HG03045 (cell line): ENCODE measurements around the gene NLRP13.
"Not testable (repeated sequence)": the region's sequence is repeated elsewhere in the genome, so short reads cannot be mapped to it uniquely, and the experiment has no call there.

Experiments
- ATAC-seq: cut with Tn5 transposase; IDR thresholded peaks from one replicate; pipeline ENCODE4 v1.9.1; 2021; ENCODE audit warnings: mild to moderate bottlenecking, moderate library complexity; ENCODE audit not compliant: unreplicated experiment

Gene NLRP13

GRCh38 chr19:55931936-55932386, at the start of gene NLRP13:
NLRP13 (minus strand) TSS chr19:55932336; CDS start chr19:55932311, 25 bp downstream.
- ATAC-seq: no peak

GRCh38 chr19:55980415-55980814, 48.3 kb upstream of the NLRP13 start:
- ATAC-seq: no peak

- ATAC-seq: no peak
Measured at GRCh38 chr19:55973982-55974381, 41.8 kb upstream of the NLRP13 start.

- no peak for ATAC-seq
Measured at GRCh38 chr19:55962186-55962585, 30.1 kb upstream of the NLRP13 start.

- ATAC-seq: no peak
Measured at GRCh38 chr19:55959996-55960675, 28.0 kb upstream of the NLRP13 start.

- no peak for ATAC-seq
Measured at GRCh38 chr19:55958356-55958755, 26.2 kb upstream of the NLRP13 start.

- no peak for ATAC-seq
Measured at GRCh38 chr19:55956431-55956830, 24.3 kb upstream of the NLRP13 start.

- ATAC-seq: not testable (repeated sequence)
Measured at GRCh38 chr19:55950566-55950965, 18.4 kb upstream of the NLRP13 start.

GRCh38 chr19:55947532-55947931, 15.4 kb upstream of the NLRP13 start, which contains the start of gene NLRP8:
NLRP8 (plus strand) TSS chr19:55947832.
- no peak for ATAC-seq

GRCh38 chr19:55940306-55940705, 8.2 kb upstream of the NLRP13 start:
- ATAC-seq: no peak

GRCh38 chr19:55939206-55939605, 7.1 kb upstream of the NLRP13 start:
- no peak for ATAC-seq

GRCh38 chr19:55935206-55935605, 3.1 kb upstream of the NLRP13 start:
- ATAC-seq: no peak

GRCh38 chr19:55930996-55931515, 1.1 kb downstream of the NLRP13 start:
- ATAC-seq: no peak

GRCh38 chr19:55929258-55929657, 2.9 kb downstream of the NLRP13 start:
- not testable (repeated sequence) for ATAC-seq

- ATAC-seq: no peak
Measured at GRCh38 chr19:55927991-55928390, 4.1 kb downstream of the NLRP13 start.

GRCh38 chr19:55923556-55923955, 8.6 kb downstream of the NLRP13 start:
- no peak for ATAC-seq

- no peak for ATAC-seq
Measured at GRCh38 chr19:55913643-55914268, 18.4 kb downstream of the NLRP13 start.

- ATAC-seq: no peak
Measured at GRCh38 chr19:55912916-55913315, 19.2 kb downstream of the NLRP13 start.

- ATAC-seq: no peak
Measured at GRCh38 chr19:55909801-55910200, 22.3 kb downstream of the NLRP13 start.

GRCh38 chr19:55907746-55908145, 24.4 kb downstream of the NLRP13 start:
- ATAC-seq: no peak

GRCh38 chr19:55907286-55907685, 24.9 kb downstream of the NLRP13 start:
- no peak for ATAC-seq

GRCh38 chr19:55902080-55902751, 29.9 kb downstream of the NLRP13 start:
- ATAC-seq: no peak
